ENCODE measurements around the gene ABHD5. TPM values are rescaled to one million over a fixed set of nuclear protein-coding genes. Genes with fewer than 3 reads are reported as not detected.

Gene ABHD5
- total and polyA plus RNA-seq, 8 donors, result 3.2 to 38.0 (median 24.5) TPM

- Histone ChIP-seq H3K4me3 (no peak overlapping the region), H3K36me3 (no peaks in the 10 kb centered on the region), H3K27me3 (no peaks in the 10 kb centered on the region), H3K4me1 (peaks cover 24 to 40% (median 29%) of the 10 kb centered on the region in 4 donors), H3K9me3 (no peaks in the 10 kb centered on the region), H3K27ac (peak overlapping the region in 2 of 5 donors; percentile 14 to 39)
- peak; percentile 34 to 38 for DNase-seq
- TF ChIP-seq CTCF (IDR thresholded peaks at IDR 0.05) (no peak), POLR2A (IDR thresholded peaks at IDR 0.05) (no peak), POLR2AphosphoS5 (IDR thresholded peaks at IDR 0.05) (no peak), EP300 (IDR thresholded peaks at IDR 0.05) (no peak)
- intact Hi-C loops (cut with DNase I; ENCODE audit: low total_unique reads), result no loop called here
- 56 to 70% (median 61%) methylated on average over 8 to 10 of the region's 10 CpGs for WGBS, 5 donors
Measured at GRCh38 chr3:43773273-43774094, 82.7 kb downstream of the ABHD5 start.

- no peaks in the 10 kb centered on the region for H3K36me3 ChIP-seq
- peaks cover 13 to 27% (median 15%) of the 10 kb centered on the region in 4 donors for H3K4me1 ChIP-seq
- no peaks in the 10 kb centered on the region for H3K27me3 ChIP-seq
- no peaks in the 10 kb centered on the region for H3K9me3 ChIP-seq
- no peak overlapping the region for H3K27ac ChIP-seq
- no peak for TF ChIP-seq POLR2A (IDR thresholded peaks at IDR 0.05)
- TF ChIP-seq CTCF (IDR thresholded peaks at IDR 0.05), result no peak
- TF ChIP-seq EP300 (IDR thresholded peaks at IDR 0.05), result no peak
- TF ChIP-seq POLR2AphosphoS5 (IDR thresholded peaks at IDR 0.05), result no peak
- intact Hi-C loops (cut with DNase I; ENCODE audit: low total_unique reads), result no loop called here
- no peak for DNase-seq
- no peak overlapping the region for H3K4me3 ChIP-seq
- WGBS, 5 donors, result 68 to 92% (median 81%) methylated on average over 4 of the region's 4 CpGs
Measured at GRCh38 chr3:43774799-43775198, 84.1 kb downstream of the ABHD5 start.

GRCh38 chr3:43776101-43776500 lies 85.4 kb downstream of the ABHD5 start:
- 75 to 94% (median 87%) methylated on average over 3 of the region's 3 CpGs for WGBS, 5 donors
- no peak overlapping the region for H3K4me3 ChIP-seq
- no peak for TF ChIP-seq POLR2A (IDR thresholded peaks at IDR 0.05)
- no peak for TF ChIP-seq POLR2AphosphoS5 (IDR thresholded peaks at IDR 0.05)
- no peak for TF ChIP-seq CTCF (IDR thresholded peaks at IDR 0.05)
- no peak for TF ChIP-seq EP300 (IDR thresholded peaks at IDR 0.05)
- intact Hi-C loops (cut with DNase I; ENCODE audit: low total_unique reads), result no loop called here
- no peak for DNase-seq
- H3K4me1 ChIP-seq, result peaks cover under 1 to 14% (median 3%) of the 10 kb centered on the region in 4 donors
- no peaks in the 10 kb centered on the region for H3K9me3 ChIP-seq
- no peaks in the 10 kb centered on the region for H3K36me3 ChIP-seq
- H3K27ac ChIP-seq, result no peak overlapping the region
- H3K27me3 ChIP-seq, result no peaks in the 10 kb centered on the region

GRCh38 chr3:43779850-43780249 lies 89.1 kb downstream of the ABHD5 start:
- no peaks in the 10 kb centered on the region for H3K27me3 ChIP-seq
- H3K4me1 ChIP-seq, result no peaks in the 10 kb centered on the region
- H3K27ac ChIP-seq, result no peak overlapping the region
- TF ChIP-seq CTCF (IDR thresholded peaks at IDR 0.05) (no peak), EP300 (IDR thresholded peaks at IDR 0.05) (no peak), POLR2A (IDR thresholded peaks at IDR 0.05) (no peak), POLR2AphosphoS5 (IDR thresholded peaks at IDR 0.05) (no peak)
- H3K9me3 ChIP-seq, result peaks cover 0 to 6% (median 0%) of the 10 kb centered on the region in 4 donors
- 70 to 85% (median 81%) methylated on average over 3 of the region's 3 CpGs for WGBS, 5 donors
- H3K4me3 ChIP-seq, result no peak overlapping the region
- DNase-seq, result no peak
- intact Hi-C loops (cut with DNase I; ENCODE audit: low total_unique reads), result no loop called here
- H3K36me3 ChIP-seq, result no peaks in the 10 kb centered on the region

All from stomach (tissue), 9 donors.